Kidney epithelial cell (primary cell): ENCODE measurements around the gene FBXW2. TPM values are rescaled to one million over a fixed set of nuclear protein-coding genes. Genes with fewer than 3 reads are reported as not detected.
"Not testable (repeated sequence)": the region's sequence is repeated elsewhere in the genome, so short reads cannot be mapped to it uniquely, and the experiment has no call there.

ENCODE experiments used
- DNase-seq: peaks from one replicate; pipeline ENCODE4 v3.0.0-alpha.2; 2010; ENCODE audit warnings: low read depth
- H3K27me3 ChIP-seq: 2 replicates; pipeline ENCODE4 v1.6.0; 2011; ENCODE audit warnings: low read length; ENCODE audit not compliant: control insufficient read depth, insufficient read depth
- H3K36me3 ChIP-seq: 2 replicates; pipeline ENCODE4 v1.5.1; 2011; ENCODE audit warnings: low read length; ENCODE audit not compliant: control insufficient read depth, insufficient read depth
- H3K4me3 ChIP-seq: 2 replicates; pipeline ENCODE4 v1.5.1; 2011; ENCODE audit warnings: low read depth, mild to moderate bottlenecking, control low read depth, low read length
- total RNA-seq: library from RNA; depleted of rRNA; stranded (reverse); fragments of >200 nt; gene quantifications from 2 replicates; pipeline ENCODE4 v1.2.3, GENCODE V29; 2015
- TF ChIP-seq, protein P1 (sequence below): IDR thresholded peaks from 2 replicates; pipeline ENCODE4 v1.5.1; 2011; ENCODE audit warnings: mild to moderate bottlenecking, moderate library complexity, low read length, control low read depth, inconsistent platforms; ENCODE audit not compliant: insufficient read depth, poor library complexity, severe bottlenecking

Gene FBXW2
- total RNA-seq, 1 donor from 2014 or later, result 24.6 TPM

- H3K4me3 ChIP-seq, result no peak overlapping the region
- DNase-seq, result no peak
- H3K27me3 ChIP-seq, result no peaks in the 10 kb centered on the region
- TF ChIP-seq, protein P1, sequence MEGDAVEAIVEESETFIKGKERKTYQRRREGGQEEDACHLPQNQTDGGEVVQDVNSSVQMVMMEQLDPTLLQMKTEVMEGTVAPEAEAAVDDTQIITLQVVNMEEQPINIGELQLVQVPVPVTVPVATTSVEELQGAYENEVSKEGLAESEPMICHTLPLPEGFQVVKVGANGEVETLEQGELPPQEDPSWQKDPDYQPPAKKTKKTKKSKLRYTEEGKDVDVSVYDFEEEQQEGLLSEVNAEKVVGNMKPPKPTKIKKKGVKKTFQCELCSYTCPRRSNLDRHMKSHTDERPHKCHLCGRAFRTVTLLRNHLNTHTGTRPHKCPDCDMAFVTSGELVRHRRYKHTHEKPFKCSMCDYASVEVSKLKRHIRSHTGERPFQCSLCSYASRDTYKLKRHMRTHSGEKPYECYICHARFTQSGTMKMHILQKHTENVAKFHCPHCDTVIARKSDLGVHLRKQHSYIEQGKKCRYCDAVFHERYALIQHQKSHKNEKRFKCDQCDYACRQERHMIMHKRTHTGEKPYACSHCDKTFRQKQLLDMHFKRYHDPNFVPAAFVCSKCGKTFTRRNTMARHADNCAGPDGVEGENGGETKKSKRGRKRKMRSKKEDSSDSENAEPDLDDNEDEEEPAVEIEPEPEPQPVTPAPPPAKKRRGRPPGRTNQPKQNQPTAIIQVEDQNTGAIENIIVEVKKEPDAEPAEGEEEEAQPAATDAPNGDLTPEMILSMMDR, result no peak
- H3K36me3 ChIP-seq, result no peaks in the 10 kb centered on the region
Observed at GRCh38 chr9:120815075-120815474, 21.9 kb upstream of the FBXW2 start.

GRCh38 chr9:120808931-120809330 is 15.7 kb upstream of the FBXW2 start:
- DNase-seq, result no peak
- no peaks in the 10 kb centered on the region for H3K27me3 ChIP-seq
- H3K4me3 ChIP-seq, result no peak overlapping the region
- TF ChIP-seq, protein P1, result no peak
- H3K36me3 ChIP-seq, result no peaks in the 10 kb centered on the region

- Histone ChIP-seq H3K27me3 (no peaks in the 10 kb centered on the region), H3K36me3 (no peaks in the 10 kb centered on the region), H3K4me3 (no peak overlapping the region)
- DNase-seq, result no peak
- TF ChIP-seq, protein P1, result no peak
Observed at GRCh38 chr9:120807607-120808379, 14.6 kb upstream of the FBXW2 start.

DNA sequence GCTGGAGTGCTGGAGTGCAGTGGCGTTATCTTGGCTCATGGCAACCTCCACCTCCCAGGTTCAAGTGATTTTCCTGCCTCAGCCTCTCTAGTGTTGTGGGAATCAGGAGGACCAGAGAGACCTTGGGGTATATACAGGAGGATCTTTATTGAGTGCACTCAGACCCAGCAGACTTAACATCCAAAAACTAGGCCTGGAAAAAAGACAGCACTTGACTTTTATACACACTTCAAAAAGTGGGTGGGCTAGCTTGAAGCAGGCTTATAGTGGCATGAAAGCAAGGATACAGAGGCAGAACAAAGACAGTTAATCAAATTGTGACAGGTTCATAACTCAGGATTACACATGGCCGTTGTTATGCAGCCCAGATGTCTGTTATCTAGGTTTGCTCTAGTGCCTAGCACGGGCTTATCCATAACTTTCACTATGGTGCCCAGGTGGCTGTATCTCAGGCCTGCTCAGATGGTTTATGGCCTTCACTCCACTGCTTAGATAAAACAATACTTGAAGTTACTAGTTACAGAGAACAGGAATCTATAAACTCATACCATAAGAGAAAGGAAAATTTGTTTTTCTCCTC is 11.7 kb upstream of the FBXW2 start:
- not testable (repeated sequence) for H3K36me3 ChIP-seq, H3K27me3 ChIP-seq, H3K4me3 ChIP-seq, DNase-seq

- Histone ChIP-seq H3K36me3 (no peaks in the 10 kb centered on the region), H3K27me3 (no peaks in the 10 kb centered on the region), H3K4me3 (no peak overlapping the region)
- TF ChIP-seq, protein P1, result no peak
- DNase-seq, result no peak
Observed at GRCh38 chr9:120801441-120801840, 8.2 kb upstream of the FBXW2 start.

GRCh38 chr9:120791161-120791560 is 2.1 kb downstream of the FBXW2 start:
- DNase-seq, result no peak
- TF ChIP-seq, protein P1, result no peak
- H3K27me3 ChIP-seq, result no peaks in the 10 kb centered on the region

More at GRCh38 chr9:120791161-120791560, 2.1 kb downstream of the FBXW2 start:
- Histone ChIP-seq H3K4me3 (no peak overlapping the region), H3K36me3 (no peaks in the 10 kb centered on the region)
